Measurements from ENCODE around the gene RASGRF2.
"Not testable (repeated sequence)": the region's sequence is repeated elsewhere in the genome, so short reads cannot be mapped to it uniquely, and the experiment has no call there.

Gene RASGRF2

DNA sequence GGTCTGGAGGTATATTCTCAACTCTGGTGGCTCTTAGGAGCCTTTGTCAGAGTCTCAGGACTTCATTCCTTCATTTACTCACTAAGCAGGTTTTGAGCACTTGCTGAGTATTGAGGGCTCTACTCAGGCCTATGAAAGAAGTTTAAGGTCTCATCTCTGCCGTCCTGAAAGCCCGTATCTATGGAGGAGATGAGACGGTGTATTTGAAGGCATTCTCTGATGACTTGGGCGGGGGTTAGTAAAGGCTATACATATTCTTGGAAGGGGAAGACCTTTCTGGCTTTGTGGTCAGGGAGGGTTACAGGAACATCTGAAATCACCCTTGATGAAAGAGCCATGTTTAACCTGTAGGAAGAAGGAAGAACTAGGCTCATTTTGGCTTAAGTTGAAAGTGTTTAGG is 21.9 kb downstream of the RASGRF2 start:
- in situ Hi-C loops (cut with MboI; ENCODE audit: low sequenced_read_pairs), result no loop called here

DNA sequence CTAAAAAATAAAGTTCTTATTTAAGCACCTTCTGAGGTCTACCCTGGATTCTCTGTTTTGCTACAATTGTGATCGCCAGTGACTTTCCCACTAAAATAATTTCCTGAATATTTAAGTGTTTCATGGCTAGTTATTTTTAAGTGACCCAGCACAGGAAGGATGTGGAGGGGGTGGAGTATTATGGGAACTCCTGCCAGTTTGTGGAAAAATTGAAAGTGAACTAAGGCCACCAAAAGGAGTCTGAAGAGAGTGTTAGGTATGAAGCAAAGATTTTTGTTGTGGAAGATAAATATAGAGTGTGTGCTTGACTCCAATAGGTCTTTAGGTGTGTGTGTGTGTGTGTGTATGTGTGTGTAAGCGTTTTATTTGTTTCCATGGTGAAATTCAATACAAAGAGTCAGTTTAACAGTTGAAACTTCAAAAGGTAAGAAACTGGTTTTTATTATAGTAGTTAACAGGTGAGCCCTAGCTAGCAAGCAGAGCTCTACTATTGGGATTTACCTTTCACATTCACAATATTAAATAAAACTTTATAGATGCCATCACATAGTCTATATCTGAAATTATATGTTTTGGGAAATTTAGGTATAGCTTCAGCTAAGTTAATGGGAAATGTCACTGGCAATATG is 25.6 kb downstream of the RASGRF2 start:
- in situ Hi-C loops (cut with MboI; ENCODE audit: low sequenced_read_pairs), result no loop called here

DNA sequence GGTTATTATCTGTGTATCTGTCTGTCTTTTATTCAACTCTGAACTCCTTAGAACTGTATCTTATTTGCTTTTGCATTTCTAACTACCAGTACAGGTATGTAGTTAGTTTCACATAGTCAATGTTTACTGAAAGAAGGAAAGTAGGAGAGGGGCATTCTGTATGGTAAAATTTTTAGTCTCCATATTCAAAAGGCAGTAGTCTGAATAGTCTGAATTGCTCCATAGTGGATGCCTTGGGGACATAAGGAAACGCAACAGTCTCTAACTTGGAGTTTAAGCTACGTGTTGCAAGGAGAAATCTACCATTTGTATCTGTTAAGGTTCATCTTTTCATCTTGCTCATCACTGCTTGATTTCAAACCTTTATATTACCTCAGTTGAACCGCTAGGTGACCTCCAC is 26.2 kb downstream of the RASGRF2 start:
- in situ Hi-C loops (cut with MboI; ENCODE audit: low sequenced_read_pairs), result no loop called here

GRCh38 chr5:80987078-80987766 is 27.1 kb downstream of the RASGRF2 start:
- in situ Hi-C loops (cut with MboI; ENCODE audit: low sequenced_read_pairs), result no loop called here

DNA sequence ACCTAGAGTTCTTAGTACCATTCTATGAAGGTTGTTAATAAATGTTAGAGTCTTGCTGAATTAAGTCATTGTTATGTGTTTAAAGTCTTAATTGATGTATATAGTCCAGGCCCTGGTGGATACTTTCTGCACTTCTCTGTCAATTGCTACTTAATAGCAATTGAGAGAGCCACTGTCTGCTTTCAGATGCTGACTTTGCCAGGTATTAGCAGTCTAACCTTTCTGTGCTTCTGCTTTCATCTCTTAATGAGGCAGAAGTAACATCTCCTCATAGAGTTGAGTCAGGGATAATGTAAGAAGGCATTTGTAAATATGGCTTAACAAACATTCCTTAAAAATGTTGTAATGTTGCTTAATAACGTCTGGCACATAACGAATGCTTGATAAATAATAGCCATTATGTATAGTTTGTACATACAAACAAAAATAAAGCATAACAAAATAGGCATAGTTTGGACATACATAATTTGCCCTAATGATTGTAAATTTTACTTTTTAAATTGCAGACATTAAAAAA is 28.3 kb downstream of the RASGRF2 start:
- in situ Hi-C loops (cut with MboI; ENCODE audit: low sequenced_read_pairs), result no loop called here

DNA sequence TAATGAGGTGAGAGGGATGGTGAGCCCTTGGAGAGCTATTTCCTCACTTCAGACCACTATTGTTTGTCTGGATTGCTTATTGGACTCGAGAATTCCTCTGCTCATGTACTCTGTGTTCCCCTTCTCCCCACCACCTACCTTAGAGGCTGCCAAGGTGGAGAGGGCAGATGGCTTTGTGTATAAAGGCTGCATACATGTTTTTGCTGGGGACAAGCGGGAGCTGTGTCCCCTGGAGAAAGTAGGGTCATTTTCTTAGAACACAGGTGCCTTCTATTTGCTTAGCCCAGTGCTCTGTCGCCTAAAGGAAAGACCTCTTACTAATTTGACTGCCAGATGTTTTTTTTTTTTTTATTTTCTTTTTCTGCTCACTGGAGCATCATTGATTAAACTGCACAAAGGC is 29.7 kb downstream of the RASGRF2 start:
- in situ Hi-C loops (cut with MboI; ENCODE audit: low sequenced_read_pairs), result no loop called here

DNA sequence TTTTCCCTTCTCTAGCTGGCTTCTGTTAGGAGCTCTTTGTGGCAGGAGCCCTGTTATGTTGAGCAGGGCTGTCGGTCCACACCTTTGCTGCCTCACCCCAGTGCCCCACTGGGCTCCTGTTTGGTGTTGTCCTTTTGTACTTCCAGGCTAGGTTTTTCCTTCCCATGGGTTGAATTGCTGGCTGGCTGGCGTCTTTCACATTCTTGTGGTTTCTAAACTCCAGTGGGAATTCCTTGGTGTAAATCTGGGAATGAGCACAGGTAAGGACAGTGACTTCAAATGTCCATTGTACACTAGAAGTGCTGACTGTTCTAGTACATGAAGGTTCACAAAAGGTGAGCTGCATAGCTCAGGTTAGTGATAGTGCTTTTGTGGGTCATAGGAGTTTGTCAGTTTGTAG is 30.4 kb downstream of the RASGRF2 start:
- in situ Hi-C loops (cut with MboI; ENCODE audit: low sequenced_read_pairs), result no loop called here

DNA sequence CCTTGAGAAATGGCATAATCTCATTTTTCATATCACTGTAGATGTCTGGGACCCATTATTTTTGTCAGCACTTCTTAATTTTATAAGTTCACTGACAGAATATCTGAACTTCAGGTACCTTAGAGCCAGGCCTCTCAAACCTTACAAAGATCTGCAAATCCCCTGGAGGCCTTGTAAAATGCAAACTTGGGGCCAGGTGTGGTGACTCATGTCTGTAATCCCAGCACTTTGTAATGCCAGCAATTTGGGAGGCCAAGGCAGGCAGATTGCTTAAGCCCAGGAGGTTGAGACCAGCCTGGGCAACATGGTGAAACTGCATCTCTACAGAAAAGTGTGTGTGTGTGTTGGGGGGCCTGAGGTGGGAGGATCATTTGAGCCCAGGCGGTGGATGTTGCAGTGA is 30.8 kb downstream of the RASGRF2 start:
- in situ Hi-C loops (cut with MboI; ENCODE audit: low sequenced_read_pairs), result no loop called here

DNA sequence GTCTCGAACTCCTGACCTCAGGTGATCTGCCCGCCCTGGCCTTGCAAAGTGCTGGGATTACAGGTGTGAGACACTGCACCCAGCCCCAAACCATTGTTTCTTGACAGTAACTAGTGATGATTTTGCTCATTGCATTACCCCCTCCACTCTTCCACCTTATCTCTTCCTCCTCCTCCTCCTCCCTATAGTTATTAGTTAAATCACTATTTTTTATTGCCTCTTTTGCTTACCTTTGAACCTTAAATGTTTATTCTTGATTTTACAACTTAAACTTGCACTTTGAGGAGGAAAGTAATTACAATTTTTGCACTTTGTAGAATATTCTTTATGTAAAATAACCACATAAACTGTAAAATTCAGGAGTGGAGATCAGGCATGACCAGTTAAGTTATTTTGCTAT is 35.7 kb downstream of the RASGRF2 start:
- in situ Hi-C loops (cut with MboI; ENCODE audit: low sequenced_read_pairs), result no loop called here

GRCh38 chr5:80998590-80998979 is 38.4 kb downstream of the RASGRF2 start:
- in situ Hi-C loops (cut with MboI; ENCODE audit: low sequenced_read_pairs), result no loop called here

- in situ Hi-C loops (cut with MboI; ENCODE audit: low sequenced_read_pairs), result no loop called here
These were observed 43.7 kb downstream of the RASGRF2 start for GRCh38 chr5:81003811-81004386.

DNA sequence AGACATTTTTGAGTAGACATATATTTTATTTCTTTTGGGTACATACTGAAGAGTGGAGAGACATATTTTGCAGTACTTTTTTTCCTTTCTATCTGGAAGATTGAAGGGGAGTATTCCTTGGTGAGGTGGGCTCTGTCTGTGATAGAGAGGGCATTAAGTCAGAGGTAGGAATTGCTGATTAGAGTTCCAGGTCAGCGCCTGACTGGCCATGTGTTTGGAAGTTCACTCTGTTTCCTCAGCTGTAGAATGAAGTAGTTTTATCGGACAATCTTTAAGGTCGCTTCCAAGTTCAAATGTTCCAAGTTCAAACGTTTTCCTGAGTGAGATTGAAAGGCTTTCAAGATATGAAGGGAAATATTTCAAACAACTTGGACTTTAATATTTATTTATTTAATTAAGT is 45.5 kb downstream of the RASGRF2 start:
- in situ Hi-C loops (cut with MboI; ENCODE audit: low sequenced_read_pairs), result no loop called here

DNA sequence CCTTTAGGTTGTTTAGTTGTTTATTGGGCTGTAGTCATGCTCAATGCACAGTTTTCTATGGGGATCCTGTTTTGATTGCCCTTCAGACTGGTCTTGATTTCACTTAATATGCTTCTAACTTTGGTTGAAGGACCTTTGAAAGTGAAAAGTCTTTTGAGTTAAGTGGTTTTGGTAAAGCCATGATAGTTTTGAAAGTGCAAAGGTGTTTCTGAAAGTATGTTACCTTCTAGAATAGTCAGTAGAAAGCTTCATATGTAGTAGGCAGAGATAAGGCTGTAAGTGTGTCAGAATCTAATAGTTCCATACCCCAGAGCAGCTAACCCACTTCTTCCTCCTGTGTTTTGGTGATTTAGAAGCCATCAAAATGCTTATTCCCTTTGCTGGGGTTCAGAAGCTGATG is 46.1 kb downstream of the RASGRF2 start:
- in situ Hi-C loops (cut with MboI; ENCODE audit: low sequenced_read_pairs), result no loop called here

DNA sequence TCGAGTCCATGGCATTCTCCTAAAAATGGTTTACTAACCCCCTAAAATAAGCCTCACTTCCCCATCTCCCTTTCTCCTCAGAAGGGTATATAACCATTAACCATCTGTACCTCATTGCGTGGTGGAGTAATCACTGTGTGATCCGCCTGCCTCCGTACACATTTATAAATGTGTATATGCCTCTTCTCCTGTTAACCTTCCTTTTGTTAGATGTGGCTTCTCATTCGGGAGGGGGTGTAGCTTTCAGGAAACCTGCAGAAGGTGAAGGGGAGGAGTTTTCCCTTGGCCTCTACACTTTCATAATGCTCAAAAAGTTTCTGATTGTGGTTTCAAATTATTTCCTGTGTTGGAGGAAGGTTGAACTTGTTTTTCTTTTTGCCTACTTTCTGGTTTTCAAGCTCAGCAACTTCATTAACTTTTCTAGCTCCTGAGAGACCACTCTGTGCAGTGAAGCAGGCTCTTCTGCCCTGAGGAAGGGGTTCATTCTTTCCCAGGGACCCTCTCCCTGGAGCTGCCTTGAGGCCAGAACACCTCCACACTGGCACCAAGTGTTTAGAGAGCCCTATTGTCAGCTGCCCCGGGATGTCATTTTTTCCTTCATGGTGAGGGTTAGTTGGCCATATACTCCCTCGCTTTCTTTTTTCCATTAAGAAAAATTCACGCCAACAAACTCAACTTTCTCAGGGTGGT is 46.9 kb downstream of the RASGRF2 start:
- in situ Hi-C loops (cut with MboI; ENCODE audit: low sequenced_read_pairs), result no loop called here

DNA sequence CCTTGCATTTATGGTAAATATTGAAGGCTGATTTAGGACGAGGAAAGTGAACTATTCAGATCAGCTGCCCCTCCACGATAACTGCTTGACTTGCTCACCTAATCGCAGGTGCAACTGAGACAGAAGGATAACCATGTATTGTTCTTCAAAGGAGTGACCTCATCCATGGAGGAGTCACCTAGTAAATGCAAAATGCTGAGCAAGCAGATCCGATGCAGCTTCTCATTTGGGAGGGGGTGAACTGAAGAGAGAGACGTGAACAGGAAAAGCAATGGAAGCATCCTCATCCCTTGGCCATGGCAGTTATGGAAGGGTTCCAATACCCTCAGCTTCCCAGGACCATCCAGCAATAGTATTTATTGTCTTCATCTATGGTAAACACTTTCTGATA is 47.5 kb downstream of the RASGRF2 start:
- in situ Hi-C loops (cut with MboI; ENCODE audit: low sequenced_read_pairs), result no loop called here

DNA sequence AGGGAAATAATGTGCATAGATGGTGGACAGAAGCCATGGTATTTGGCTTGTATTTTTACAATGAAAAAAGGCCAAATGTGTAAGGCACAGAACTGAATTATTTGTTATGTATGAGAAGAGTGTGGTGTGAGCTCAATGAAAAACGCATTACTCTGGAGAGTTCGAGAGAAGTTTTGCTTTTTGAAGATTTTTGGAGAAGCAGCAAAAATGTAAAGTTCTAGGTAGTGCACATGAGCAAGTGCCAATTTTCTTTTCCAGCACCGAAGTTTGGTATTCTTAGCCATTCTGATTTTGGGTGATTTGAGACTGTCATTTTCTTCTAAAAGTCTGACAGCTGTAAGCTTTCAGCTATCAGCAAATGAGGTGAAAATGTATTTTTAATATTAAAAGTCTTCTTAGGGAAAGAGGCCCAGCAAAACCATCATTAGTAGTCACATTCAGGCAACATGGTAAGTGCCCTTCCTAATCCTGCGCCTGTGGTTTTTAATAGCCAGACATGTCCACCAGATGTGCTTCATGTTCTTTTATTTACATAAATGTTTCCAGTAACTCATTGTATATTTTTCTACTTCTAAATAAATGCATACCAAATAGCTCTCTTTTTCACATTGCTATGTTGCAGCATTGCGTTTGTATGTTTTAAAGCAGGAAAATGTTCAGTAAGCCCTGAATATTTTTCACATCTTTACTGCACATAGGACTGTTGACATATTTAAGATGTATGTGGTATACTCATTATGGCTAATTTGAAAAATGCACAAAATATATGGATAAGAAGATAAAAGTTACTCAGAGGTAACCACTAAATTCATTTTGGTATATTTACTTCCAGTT is 50.4 kb downstream of the RASGRF2 start:
- in situ Hi-C loops (cut with MboI; ENCODE audit: low sequenced_read_pairs), result no loop called here

DNA sequence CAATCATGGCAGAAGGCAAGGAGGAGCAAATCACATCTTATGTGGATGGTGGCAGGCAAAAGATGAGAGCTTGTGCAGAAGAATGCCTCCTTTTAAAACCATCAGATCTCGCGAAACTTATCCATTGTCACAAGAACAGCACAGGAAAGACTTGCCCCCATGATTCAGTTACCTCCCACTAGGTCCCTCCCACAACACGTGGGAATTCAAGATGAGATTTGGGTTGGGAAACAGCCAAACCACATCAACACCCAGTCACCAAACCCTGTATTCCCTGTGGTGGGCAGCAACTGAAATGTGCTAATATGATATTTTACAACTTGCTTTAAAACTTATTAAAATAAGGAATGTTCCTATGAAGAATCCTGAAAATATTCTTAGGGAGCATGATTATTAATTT is 54.2 kb downstream of the RASGRF2 start:
- in situ Hi-C loops (cut with MboI; ENCODE audit: low sequenced_read_pairs), result no loop called here

- in situ Hi-C loops (cut with MboI; ENCODE audit: low sequenced_read_pairs), result no loop called here
These were observed 56.0 kb downstream of the RASGRF2 start for GRCh38 chr5:81016116-81016515.

- in situ Hi-C loops (cut with MboI; ENCODE audit: low sequenced_read_pairs), result no loop called here
These were observed 57.2 kb downstream of the RASGRF2 start for GRCh38 chr5:81017320-81017719.

DNA sequence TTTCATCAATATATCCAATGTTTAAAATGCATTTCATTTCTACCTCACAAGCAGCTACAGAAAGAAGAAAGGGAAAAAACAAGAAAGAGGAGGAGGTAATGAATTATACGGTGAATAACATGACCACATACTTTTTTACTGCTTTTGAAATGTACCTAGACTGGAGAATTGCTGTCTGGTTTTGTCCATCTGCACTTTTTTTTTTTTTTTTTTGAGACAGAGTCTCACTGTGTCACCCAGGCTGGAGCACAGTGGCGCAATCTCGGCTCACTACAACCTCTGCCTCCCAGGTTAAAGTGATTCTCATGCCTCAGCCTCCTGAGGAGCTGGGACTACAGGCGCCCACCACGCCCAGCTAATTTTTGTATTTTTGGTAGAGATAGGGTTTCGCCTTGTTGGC is 58.4 kb downstream of the RASGRF2 start:
- in situ Hi-C loops (cut with MboI; ENCODE audit: low sequenced_read_pairs), result not testable (repeated sequence)

- in situ Hi-C loops (cut with MboI; ENCODE audit: low sequenced_read_pairs), result no loop called here
These were observed 59.6 kb downstream of the RASGRF2 start for GRCh38 chr5:81019748-81020147.

All from HL-60/S4 (cell line).